Left ventricle myocardium inferior (tissue), 1 donor: ENCODE results near the gene RAB3GAP2. TPM values are rescaled to one million over a fixed set of nuclear protein-coding genes. Genes with fewer than 3 reads are reported as not detected.

ENCODE experiments used
- DNase-seq: peaks from one replicate; pipeline ENCODE4 v3.0.0-alpha.2; 2020
- H3K27ac ChIP-seq: fragments of 200-600 bp; replicated peaks from 2 replicates; pipeline ENCODE4 v1.8.0; 2021
- H3K27me3 ChIP-seq: fragments of 200-600 bp; 2 replicates; pipeline ENCODE4 v1.8.0; 2021; ENCODE audit warnings: low read depth
- H3K36me3 ChIP-seq: fragments of 200-600 bp; 2 replicates; pipeline ENCODE4 v1.8.0; 2021
- H3K4me1 ChIP-seq: fragments of 200-600 bp; 2 replicates; pipeline ENCODE4 v1.8.0; 2021
- H3K4me3 ChIP-seq: fragments of 200-600 bp; 2 replicates; pipeline ENCODE4 v1.8.0; 2021; ENCODE audit warnings: mild to moderate bottlenecking, moderate library complexity
- H3K9me3 ChIP-seq: fragments of 200-600 bp; replicated peaks from 2 replicates; pipeline ENCODE4 v1.8.0; 2021
- intact Hi-C: fragments of 100-400 bp; cut with micrococcal nuclease; formaldehyde crosslinking; loops from one replicate; pipeline ENCODE4 v1.11.0; 2022
- total RNA-seq: library from RNA; stranded (reverse); fragmentation: NEBNext Ultra II Directional; extraction: Animal tissue kit (Norgen Biotek cat#: 25700); gene quantifications from one replicate; pipeline ENCODE4 v1.2.1, GENCODE V29; 2021
- TF ChIP-seq, protein P1 (sequence below): fragments of 200-600 bp; IDR thresholded peaks from 2 replicates; pipeline ENCODE4 v1.8.0; 2021; ENCODE audit warnings: antibody characterized with exemption, mild to moderate bottlenecking, borderline replicate concordance
- donor health status: DM: no; HTN: yes; CAD: no; lungs with severe emphysema.

Gene RAB3GAP2
- total RNA-seq, 1 donor from 2014 or later: 20.3 TPM

DNA sequence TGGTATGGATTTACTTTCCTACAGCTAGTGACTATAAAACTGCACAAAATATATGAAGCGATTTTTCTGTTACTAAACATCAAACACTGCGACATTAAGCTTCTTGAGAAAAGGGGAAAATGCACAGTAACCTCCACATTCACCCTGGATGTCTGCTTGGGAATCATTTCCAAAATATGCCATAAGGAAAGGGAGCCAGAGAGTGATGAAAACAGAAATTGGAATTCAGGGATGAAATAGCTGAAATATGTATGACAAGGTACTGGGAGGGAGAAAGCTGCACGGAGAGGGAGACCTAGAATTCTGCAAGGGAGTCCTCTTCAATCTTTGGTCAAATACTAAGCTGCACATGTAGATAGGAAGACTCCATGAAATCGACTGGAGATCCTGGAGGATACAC, 31.6 kb upstream of the RAB3GAP2 start:
- no peaks in the 10 kb centered on the region for H3K27me3 ChIP-seq
- intact Hi-C loops: no loop called here
- TF ChIP-seq, protein P1, sequence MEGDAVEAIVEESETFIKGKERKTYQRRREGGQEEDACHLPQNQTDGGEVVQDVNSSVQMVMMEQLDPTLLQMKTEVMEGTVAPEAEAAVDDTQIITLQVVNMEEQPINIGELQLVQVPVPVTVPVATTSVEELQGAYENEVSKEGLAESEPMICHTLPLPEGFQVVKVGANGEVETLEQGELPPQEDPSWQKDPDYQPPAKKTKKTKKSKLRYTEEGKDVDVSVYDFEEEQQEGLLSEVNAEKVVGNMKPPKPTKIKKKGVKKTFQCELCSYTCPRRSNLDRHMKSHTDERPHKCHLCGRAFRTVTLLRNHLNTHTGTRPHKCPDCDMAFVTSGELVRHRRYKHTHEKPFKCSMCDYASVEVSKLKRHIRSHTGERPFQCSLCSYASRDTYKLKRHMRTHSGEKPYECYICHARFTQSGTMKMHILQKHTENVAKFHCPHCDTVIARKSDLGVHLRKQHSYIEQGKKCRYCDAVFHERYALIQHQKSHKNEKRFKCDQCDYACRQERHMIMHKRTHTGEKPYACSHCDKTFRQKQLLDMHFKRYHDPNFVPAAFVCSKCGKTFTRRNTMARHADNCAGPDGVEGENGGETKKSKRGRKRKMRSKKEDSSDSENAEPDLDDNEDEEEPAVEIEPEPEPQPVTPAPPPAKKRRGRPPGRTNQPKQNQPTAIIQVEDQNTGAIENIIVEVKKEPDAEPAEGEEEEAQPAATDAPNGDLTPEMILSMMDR: no peak

DNA sequence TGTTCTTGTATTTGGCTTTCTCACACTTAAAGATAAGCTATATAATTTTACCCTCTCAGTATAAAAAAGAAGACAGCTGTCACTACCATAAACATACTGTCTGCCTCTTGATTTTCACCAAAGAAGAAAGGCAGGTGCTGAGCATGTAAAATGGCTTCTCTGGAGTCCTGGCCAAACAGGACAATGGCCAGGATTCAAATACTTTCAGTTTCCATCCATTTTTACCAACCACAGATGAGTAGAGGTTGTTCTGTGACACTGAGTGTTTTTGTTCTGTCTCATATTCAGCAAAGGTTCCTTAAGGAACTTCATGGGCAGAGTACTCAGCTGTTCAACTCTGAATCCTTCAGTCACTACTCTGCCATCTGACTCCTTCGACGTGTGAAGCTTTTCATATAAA, 29.4 kb upstream of the RAB3GAP2 start:
- intact Hi-C loops: no loop called here
- Histone ChIP-seq H3K9me3 (peaks cover 13% of the 10 kb centered on the region), H3K36me3 (no peaks in the 10 kb centered on the region), H3K4me1 (peaks cover 14% of the 10 kb centered on the region), H3K27me3 (no peaks in the 10 kb centered on the region), H3K27ac (no peak overlapping the region), H3K4me3 (no peak overlapping the region)
- TF ChIP-seq, protein P1: no peak
- DNase-seq: no peak

More for the DNA sequence above, 31.6 kb upstream of the RAB3GAP2 start:
- Histone ChIP-seq H3K4me3 (no peak overlapping the region), H3K9me3 (peaks cover 13% of the 10 kb centered on the region), H3K27ac (no peak overlapping the region), H3K4me1 (peaks cover 14% of the 10 kb centered on the region), H3K36me3 (no peaks in the 10 kb centered on the region)
- DNase-seq: no peak

DNA sequence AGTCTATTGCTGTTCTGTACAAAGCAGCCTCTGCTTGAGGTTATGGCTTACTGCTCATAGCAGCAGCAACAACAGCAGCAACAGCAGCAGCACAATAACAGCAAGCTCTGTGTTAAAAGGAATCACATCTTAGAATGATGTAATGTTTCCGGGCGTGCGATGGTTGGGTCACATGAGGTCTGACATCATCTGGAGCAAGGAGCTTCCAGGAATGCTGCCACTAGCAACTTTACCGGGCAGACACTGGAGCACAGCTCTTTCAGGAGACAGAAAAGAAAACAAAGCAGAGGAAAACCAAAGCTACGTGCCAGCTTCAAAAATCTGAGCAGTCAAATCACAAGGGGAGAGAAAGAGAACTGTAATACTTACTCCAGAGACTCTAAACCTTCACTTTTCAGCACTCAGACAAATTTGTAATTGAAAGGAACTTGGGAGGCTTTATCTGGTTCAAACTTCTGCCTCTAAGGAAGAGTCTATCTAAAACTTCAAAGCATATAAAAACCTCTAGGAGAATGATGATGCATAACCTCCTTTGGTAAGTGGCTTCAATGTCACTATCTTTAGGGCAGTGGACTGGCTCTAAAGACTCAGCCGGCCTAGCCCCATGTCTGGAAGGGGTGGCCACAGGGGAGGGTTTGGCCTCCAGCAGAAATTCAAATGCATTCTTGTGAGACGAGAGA, 28.3 kb upstream of the RAB3GAP2 start:
- intact Hi-C loops: no loop called here
- peak overlapping the region; percentile 35 for H3K4me3 ChIP-seq
- DNase-seq: peak; percentile 67

DNA sequence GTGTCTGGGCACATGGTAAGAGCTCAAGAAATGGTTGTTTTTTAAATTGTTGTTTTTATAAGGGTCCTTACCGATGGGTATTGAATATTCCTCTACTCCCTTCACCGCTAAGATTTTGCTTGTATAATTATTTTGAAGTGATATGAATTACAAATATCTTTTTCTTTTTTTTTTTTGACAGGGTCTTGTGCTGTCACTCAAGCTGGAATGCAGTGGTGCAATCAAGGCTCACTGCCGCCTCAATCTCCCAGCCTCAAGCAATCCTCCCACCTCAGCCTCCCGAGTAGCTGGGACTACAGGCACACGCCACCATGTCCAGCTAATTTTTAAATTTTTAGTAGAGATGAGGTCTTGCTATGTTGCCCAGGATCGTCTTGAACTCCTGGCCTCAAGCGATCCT, 27.1 kb upstream of the RAB3GAP2 start:
- Histone ChIP-seq H3K27ac (no peak overlapping the region), H3K4me1 (peaks cover 14% of the 10 kb centered on the region), H3K4me3 (no peak overlapping the region), H3K9me3 (peaks cover 5% of the 10 kb centered on the region), H3K36me3 (no peaks in the 10 kb centered on the region), H3K27me3 (no peaks in the 10 kb centered on the region)
- no peak for DNase-seq
- TF ChIP-seq, protein P1: no peak
- intact Hi-C loops: no loop called here

More for the DNA sequence above, 28.3 kb upstream of the RAB3GAP2 start:
- H3K9me3 ChIP-seq: peaks cover 13% of the 10 kb centered on the region
- H3K27ac ChIP-seq: peak overlapping the region; percentile 83
- TF ChIP-seq, protein P1: no peak
- H3K27me3 ChIP-seq: no peaks in the 10 kb centered on the region
- H3K36me3 ChIP-seq: no peaks in the 10 kb centered on the region
- peaks cover 14% of the 10 kb centered on the region for H3K4me1 ChIP-seq

DNA sequence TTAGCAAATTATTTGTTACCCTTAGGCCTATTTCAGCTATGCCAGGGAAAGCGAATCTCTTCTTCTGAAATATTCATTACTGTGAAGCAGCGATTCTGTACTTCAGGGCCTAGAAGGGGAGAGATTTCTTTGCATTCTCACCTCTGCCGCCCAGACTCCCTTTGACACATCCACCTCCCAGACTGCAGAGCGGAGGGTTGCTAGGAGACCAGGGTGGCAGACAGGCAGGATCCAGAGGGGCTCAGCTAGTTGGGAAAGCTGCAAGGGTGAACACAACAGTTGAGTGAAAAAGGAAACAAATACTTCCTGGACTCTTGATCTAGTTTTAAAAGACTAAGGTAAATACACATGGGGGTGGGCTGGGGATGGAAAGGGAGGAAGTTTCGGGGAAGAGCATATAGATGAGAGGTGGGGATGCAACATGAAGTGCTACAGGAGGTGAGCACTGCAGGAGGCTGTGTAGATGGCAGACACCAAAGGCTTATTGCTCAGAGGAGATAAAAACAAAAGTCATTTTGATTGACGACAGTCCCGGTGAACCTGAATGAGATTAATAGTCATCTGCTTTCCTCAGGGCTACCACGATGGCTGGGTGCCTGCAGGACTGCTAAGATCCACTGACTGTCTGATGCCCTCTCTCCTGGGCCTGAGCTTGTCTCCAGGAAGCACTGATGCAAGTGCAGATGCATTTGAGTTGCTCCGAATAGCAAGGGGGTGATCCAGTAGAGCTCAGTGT, 26.4 kb upstream of the RAB3GAP2 start:
- TF ChIP-seq, protein P1: no peak
- DNase-seq: no peak
- peaks cover 3% of the 10 kb centered on the region for H3K27me3 ChIP-seq
- no peaks in the 10 kb centered on the region for H3K36me3 ChIP-seq
- H3K27ac ChIP-seq: no peak overlapping the region
- peaks cover 14% of the 10 kb centered on the region for H3K4me1 ChIP-seq
- intact Hi-C loops: no loop called here
- no peaks in the 10 kb centered on the region for H3K9me3 ChIP-seq
- no peak overlapping the region for H3K4me3 ChIP-seq
